ENCODE data around the gene COX7A1. TPM values are rescaled to one million over a fixed set of nuclear protein-coding genes. Genes with fewer than 3 reads are reported as not detected.

Gene COX7A1
- 1.3 TPM for total RNA-seq

GRCh38 chr19:36152352-36153091 is at the start of gene COX7A1:
Gene COX7A1 (minus strand): TSS chr19:36152447. CDS start chr19:36152407, 40 bp downstream.

GRCh38 chr19:36139473-36140303 is 12.6 kb downstream of the COX7A1 start, which contains the start of gene CAPNS1:
Gene CAPNS1 (plus strand): TSS chr19:36140066. CDS start chr19:36141012, 946 bp downstream.

GRCh38 chr19:36115453-36116343 is 36.5 kb downstream of the COX7A1 start, which contains the start of gene TBCB:
Gene TBCB (plus strand): TSS chr19:36115468. CDS start chr19:36115561, 93 bp downstream.

GRCh38 chr19:36114721-36115452 is 37.4 kb downstream of the COX7A1 start, which contains the start of gene POLR2I:
Gene POLR2I (minus strand): TSS chr19:36114875. CDS start chr19:36114856, 19 bp downstream.

GRCh38 chr19:36110487-36111199 is 41.6 kb downstream of the COX7A1 start, which contains the start of gene OVOL3:
Gene OVOL3 (plus strand): TSS chr19:36111143. CDS start chr19:36111203, 60 bp downstream.

Other genes with a start within 250 kb of the COX7A1 start
- gene HCST, start 249.9 kb downstream of the COX7A1 start, total RNA-seq: 1.6 TPM
- 3.4 TPM for gene TYROBP, start 244.2 kb downstream of the COX7A1 start, total RNA-seq
- gene LRFN3, start 216.1 kb downstream of the COX7A1 start, total RNA-seq: 15.7 TPM
- gene SDHAF1, start 157.3 kb downstream of the COX7A1 start, total RNA-seq: 13.5 TPM
- gene SYNE4, start 143.6 kb downstream of the COX7A1 start, total RNA-seq: 0.63 TPM
- gene ALKBH6, start 138.2 kb downstream of the COX7A1 start, total RNA-seq: 9.7 TPM
- 59.5 TPM for gene CLIP3, start 119.6 kb downstream of the COX7A1 start, total RNA-seq
- 1.9 TPM for gene THAP8, start 98.2 kb downstream of the COX7A1 start, total RNA-seq
- gene WDR62, start 97.5 kb downstream of the COX7A1 start, total RNA-seq: 3.1 TPM
- not detected for gene OVOL3, start 41.3 kb downstream of the COX7A1 start, total RNA-seq
- 69.2 TPM for gene POLR2I, start 37.6 kb downstream of the COX7A1 start, total RNA-seq
- gene TBCB, start 37.0 kb downstream of the COX7A1 start, total RNA-seq: 385 TPM
- gene CAPNS1, start 12.4 kb downstream of the COX7A1 start, total RNA-seq: 77.6 TPM
- 30.0 TPM for gene ZNF565, start 62.2 kb upstream of the COX7A1 start, total RNA-seq
- 115 TPM for gene ZNF146, start 62.7 kb upstream of the COX7A1 start, total RNA-seq
- gene ZFP14, start 226.8 kb upstream of the COX7A1 start, total RNA-seq: 44.4 TPM